ENCODE results near the gene BAAT.
"Not testable (repeated sequence)": the region's sequence is repeated elsewhere in the genome, so short reads cannot be mapped to it uniquely, and the experiment has no call there.

BAAT gene

GRCh38 chr9:101359679-101360078, 25.1 kb downstream of the BAAT start:
- DNase-seq = no peak

GRCh38 chr9:101356619-101357018, 28.2 kb downstream of the BAAT start:
- no peak for DNase-seq

GRCh38 chr9:101354765-101355708, 29.8 kb downstream of the BAAT start:
- DNase-seq = no peak

GRCh38 chr9:101354143-101354764, 30.6 kb downstream of the BAAT start:
- DNase-seq = no peak

- no peak for DNase-seq
These were observed 31.1 kb downstream of the BAAT start for GRCh38 chr9:101353683-101354082.

- DNase-seq = no peak
These were observed 31.8 kb downstream of the BAAT start for GRCh38 chr9:101352892-101353463.

- no peak for DNase-seq
These were observed 34.5 kb downstream of the BAAT start for GRCh38 chr9:101350285-101350684.

GRCh38 chr9:101342595-101342994, 42.2 kb downstream of the BAAT start:
- DNase-seq = no peak

GRCh38 chr9:101341958-101342357, 42.8 kb downstream of the BAAT start:
- DNase-seq = no peak

GRCh38 chr9:101337237-101337636, 47.6 kb downstream of the BAAT start:
- no peak for DNase-seq

- no peak for DNase-seq
These were observed 48.7 kb downstream of the BAAT start for GRCh38 chr9:101336091-101336490.

GRCh38 chr9:101333926-101334702, 50.7 kb downstream of the BAAT start:
- no peak for DNase-seq

GRCh38 chr9:101333490-101333889, 51.3 kb downstream of the BAAT start:
- DNase-seq = no peak

GRCh38 chr9:101332362-101332761, 52.4 kb downstream of the BAAT start:
- DNase-seq = no peak

- not testable (repeated sequence) for DNase-seq
These were observed 57.3 kb downstream of the BAAT start for GRCh38 chr9:101327422-101327909.

GRCh38 chr9:101326501-101326900, 58.3 kb downstream of the BAAT start:
- DNase-seq = peak; percentile 3

- DNase-seq = no peak
These were observed 58.8 kb downstream of the BAAT start for GRCh38 chr9:101326035-101326434.

- DNase-seq = no peak
These were observed 59.8 kb downstream of the BAAT start for GRCh38 chr9:101325053-101325452.

GRCh38 chr9:101324245-101324804, 60.5 kb downstream of the BAAT start:
- no peak for DNase-seq

GRCh38 chr9:101323129-101323528, 61.7 kb downstream of the BAAT start:
- no peak for DNase-seq

- no peak for DNase-seq
These were observed 67.1 kb downstream of the BAAT start for GRCh38 chr9:101317735-101318134.

GRCh38 chr9:101315112-101315450, 69.7 kb downstream of the BAAT start:
- DNase-seq = no peak

- no peak for DNase-seq
These were observed 72.1 kb downstream of the BAAT start for GRCh38 chr9:101312661-101313060.

Measured in RPMI8226 (cell line).